ENCODE results near the gene FUZ. TPM values are rescaled to one million over a fixed set of nuclear protein-coding genes. Genes with fewer than 3 reads are reported as not detected.

The FUZ gene
- total and polyA plus RNA-seq, 9 donors: 13.4 to 48.6 (median 27.5) TPM

DNA sequence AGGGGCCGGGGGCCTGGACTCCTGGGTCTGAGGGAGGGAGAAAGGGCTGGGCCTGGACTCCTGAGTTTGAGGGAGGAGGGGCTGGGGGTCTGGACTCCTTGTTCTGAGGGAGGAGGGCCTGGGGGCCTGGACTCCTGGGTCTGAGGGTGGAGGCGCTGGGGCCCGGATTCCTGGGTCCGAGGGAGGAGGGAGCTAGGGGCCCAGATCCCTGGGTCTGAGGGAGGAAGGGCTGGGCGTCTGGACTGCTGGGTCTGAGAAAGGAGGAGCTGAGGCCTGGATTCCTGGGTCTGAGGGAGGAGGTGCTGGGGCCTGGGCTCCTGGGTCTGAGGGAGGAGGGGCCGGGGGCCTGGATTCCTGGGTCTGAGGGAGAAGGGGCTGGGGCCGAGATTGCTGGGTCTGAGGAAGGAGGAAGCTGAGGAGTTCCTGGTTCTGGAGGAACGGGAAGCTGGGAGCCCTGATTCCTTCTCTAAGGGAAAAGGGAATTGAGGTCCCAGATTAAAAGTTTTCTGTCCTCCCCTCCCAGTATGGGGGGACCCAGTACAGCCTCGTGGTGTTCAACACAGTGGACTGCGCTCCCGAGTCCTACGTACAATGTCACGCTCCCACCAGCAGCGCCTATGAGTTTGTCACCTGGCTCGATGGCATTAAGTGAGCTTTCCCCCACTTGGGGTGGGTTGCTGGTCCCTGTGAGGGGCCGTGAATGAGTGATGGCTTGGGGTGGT lies 5.7 kb upstream of the FUZ start:
- H3K9me3 ChIP-seq: no peaks in the 10 kb centered on the region
- no peaks in the 10 kb centered on the region for H3K36me3 ChIP-seq
- DNase-seq: peak in 2 of 5 donors; percentile 58 to 61
- TF ChIP-seq, protein P1, sequence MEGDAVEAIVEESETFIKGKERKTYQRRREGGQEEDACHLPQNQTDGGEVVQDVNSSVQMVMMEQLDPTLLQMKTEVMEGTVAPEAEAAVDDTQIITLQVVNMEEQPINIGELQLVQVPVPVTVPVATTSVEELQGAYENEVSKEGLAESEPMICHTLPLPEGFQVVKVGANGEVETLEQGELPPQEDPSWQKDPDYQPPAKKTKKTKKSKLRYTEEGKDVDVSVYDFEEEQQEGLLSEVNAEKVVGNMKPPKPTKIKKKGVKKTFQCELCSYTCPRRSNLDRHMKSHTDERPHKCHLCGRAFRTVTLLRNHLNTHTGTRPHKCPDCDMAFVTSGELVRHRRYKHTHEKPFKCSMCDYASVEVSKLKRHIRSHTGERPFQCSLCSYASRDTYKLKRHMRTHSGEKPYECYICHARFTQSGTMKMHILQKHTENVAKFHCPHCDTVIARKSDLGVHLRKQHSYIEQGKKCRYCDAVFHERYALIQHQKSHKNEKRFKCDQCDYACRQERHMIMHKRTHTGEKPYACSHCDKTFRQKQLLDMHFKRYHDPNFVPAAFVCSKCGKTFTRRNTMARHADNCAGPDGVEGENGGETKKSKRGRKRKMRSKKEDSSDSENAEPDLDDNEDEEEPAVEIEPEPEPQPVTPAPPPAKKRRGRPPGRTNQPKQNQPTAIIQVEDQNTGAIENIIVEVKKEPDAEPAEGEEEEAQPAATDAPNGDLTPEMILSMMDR (IDR thresholded peaks at IDR 0.05): no peak
- TF ChIP-seq POLR2A (IDR thresholded peaks at IDR 0.05): no peak
- no peak for TF ChIP-seq EP300 (IDR thresholded peaks at IDR 0.05)
- 10 to 26% (median 12%) methylated on average over 15 to 16 of the region's 16 CpGs for WGBS, 3 donors
- H3K27me3 ChIP-seq: no peaks in the 10 kb centered on the region
- peak overlapping the region; percentile 80 for H3K4me3 ChIP-seq
- H3K27ac ChIP-seq: peak overlapping the region; percentile 96 to 97
- intact Hi-C loops (cut with DNase I): loop anchor here in 1 of 4 donors (5.0 kb wide), 1 partner anchor 33 kb away; the partner anchor contains the start of gene PTOV1
- H3K4me1 ChIP-seq (ENCODE audit: insufficient read depth): peaks cover 11% of the 10 kb centered on the region

DNA sequence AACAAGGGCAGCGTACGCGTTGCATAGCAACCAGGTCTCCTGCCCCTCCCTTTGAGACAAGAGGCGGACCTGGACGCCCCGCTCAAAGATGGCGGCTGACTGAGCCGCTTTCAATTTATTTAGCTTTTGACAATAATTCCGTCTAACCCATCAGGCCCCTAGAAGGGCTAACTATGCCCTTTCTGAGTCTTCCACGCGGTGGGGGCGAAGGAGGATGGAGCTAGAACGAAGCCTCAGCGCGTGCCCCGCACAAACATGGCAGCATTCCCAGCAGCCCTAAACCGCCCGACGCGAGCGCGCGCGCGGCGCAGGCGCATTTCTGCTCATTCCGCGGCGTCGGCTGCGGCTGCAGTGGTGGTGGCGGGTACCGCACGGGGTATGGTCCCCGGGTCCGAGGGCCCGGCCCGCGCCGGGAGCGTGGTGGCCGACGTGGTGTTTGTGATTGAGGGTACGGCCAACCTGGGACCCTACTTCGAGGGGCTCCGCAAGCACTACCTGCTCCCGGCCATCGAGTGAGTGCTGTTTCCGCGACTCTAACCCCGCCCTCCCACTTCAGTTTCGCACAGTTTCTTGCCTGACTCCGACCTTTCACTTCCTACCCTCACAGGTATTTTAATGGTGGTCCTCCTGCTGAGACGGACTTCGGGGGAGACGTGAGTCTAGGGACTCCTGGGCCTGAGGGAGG lies 5.0 kb upstream of the FUZ start, which contains the start of gene MED25:
MED25 (plus strand) TSS at position 326 of the 685 bp plus-strand sequence; CDS start at position 379, 53 bp downstream.
- peak within 1 kb of the TSS; percentile 96 to 97 for H3K27ac ChIP-seq
- DNase-seq: peak; percentile 88 to 94 (median 91)
- no peaks in the 10 kb centered on the region for H3K9me3 ChIP-seq
- 0% methylated on average over 36 to 57 of the region's 57 CpGs for WGBS, 3 donors
- H3K4me1 ChIP-seq (ENCODE audit: insufficient read depth): peaks cover 11% of the 10 kb centered on the region
- intact Hi-C loops (cut with DNase I): loop anchor here in 1 of 4 donors (5.0 kb wide), 1 partner anchor 34 kb away; the partner anchor contains the start of gene PTOV1
- peak within 1 kb of the TSS; percentile 80 for H3K4me3 ChIP-seq
- no peaks in the 10 kb centered on the region for H3K27me3 ChIP-seq
- TF ChIP-seq POLR2A (IDR thresholded peaks at IDR 0.05) (peak; percentile 86), EP300 (IDR thresholded peaks at IDR 0.05) (no peak)
- TF ChIP-seq, protein P1 (IDR thresholded peaks at IDR 0.05): peak in 2 of 3 donors; percentile 61 to 79
- H3K36me3 ChIP-seq: no peaks in the 10 kb centered on the region

- intact Hi-C loops (cut with DNase I): loop anchor here in 1 of 4 donors (5.0 kb wide), 1 partner anchor 36 kb away; the partner anchor contains the start of gene PTOV1
- Histone ChIP-seq H3K4me3 (no peak overlapping the region), H3K27me3 (no peaks in the 10 kb centered on the region), H3K4me1 (ENCODE audit: insufficient read depth) (peaks cover 11% of the 10 kb centered on the region), H3K9me3 (no peaks in the 10 kb centered on the region), H3K27ac (peak overlapping the region; percentile 37 to 97), H3K36me3 (no peaks in the 10 kb centered on the region)
- no peak for TF ChIP-seq POLR2A (IDR thresholded peaks at IDR 0.05)
- no peak for TF ChIP-seq EP300 (IDR thresholded peaks at IDR 0.05)
- TF ChIP-seq, protein P1 (IDR thresholded peaks at IDR 0.05): no peak
- WGBS, 3 donors: 32 to 62% (median 53%) methylated on average over 14 of the region's 14 CpGs
- DNase-seq: peak in 2 of 5 donors; percentile 47 to 57
These were observed 3.5 kb upstream of the FUZ start for GRCh38 chr19:49816590-49816989.

DNA sequence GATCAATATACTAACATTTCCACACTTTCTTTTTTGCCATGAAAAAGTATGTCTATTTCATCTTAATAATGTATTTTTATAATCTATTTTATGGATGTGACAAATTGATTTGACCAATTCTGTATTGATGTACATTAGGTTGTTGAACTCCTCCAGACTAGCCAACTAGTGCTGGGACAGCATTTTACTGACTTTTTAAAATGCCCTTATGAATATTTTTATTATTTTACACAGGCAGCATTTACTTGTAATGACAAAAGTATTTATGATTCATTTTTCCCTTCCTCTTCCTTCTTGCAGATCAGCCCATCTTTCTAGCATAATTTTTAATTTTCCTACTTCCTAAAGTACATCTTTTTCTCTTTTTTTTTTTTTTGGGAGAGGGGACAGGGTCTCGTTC lies 918 bp upstream of the FUZ start:
- no peak for DNase-seq
- Histone ChIP-seq H3K9me3 (no peaks in the 10 kb centered on the region), H3K4me3 (no peak overlapping the region), H3K36me3 (no peaks in the 10 kb centered on the region), H3K27ac (peak overlapping the region in 1 of 2 donors; percentile 87), H3K4me1 (ENCODE audit: insufficient read depth) (peaks cover 6% of the 10 kb centered on the region), H3K27me3 (no peaks in the 10 kb centered on the region)
- WGBS, 3 donors: 49 to 67% (median 59%) methylated on average over 1 of the region's 1 CpG
- TF ChIP-seq POLR2A (IDR thresholded peaks at IDR 0.05) (no peak), EP300 (IDR thresholded peaks at IDR 0.05) (no peak)
- TF ChIP-seq, protein P1 (IDR thresholded peaks at IDR 0.05): no peak
- intact Hi-C loops (cut with DNase I): no loop called here

Measured in ovary (tissue), 9 donors.